HG03139 (cell line): ENCODE results near the gene IFT25.
"Not testable (repeated sequence)": the region's sequence is repeated elsewhere in the genome, so short reads cannot be mapped to it uniquely, and the experiment has no call there.

Source experiments
- ATAC-seq: cut with Tn5 transposase; IDR thresholded peaks from one replicate; pipeline ENCODE4 v1.9.1; 2021; ENCODE audit not compliant: unreplicated experiment

The IFT25 gene

GRCh38 chr1:53945433-53946251 is at the start of gene IFT25:
Gene IFT25 (minus strand): TSS chr1:53945699. CDS start chr1:53940082, 5,617 bp downstream.
- ATAC-seq, result peak; percentile 61

GRCh38 chr1:53994516-53994915 is 49.0 kb upstream of the IFT25 start:
- ATAC-seq, result not testable (repeated sequence)

GRCh38 chr1:53992085-53992874 is 46.8 kb upstream of the IFT25 start:
- no peak for ATAC-seq

GRCh38 chr1:53987880-53988279 is 42.4 kb upstream of the IFT25 start:
- no peak for ATAC-seq

- no peak for ATAC-seq
Measured at GRCh38 chr1:53986458-53986857, 41.0 kb upstream of the IFT25 start.

GRCh38 chr1:53984726-53985125 is 39.2 kb upstream of the IFT25 start:
- no peak for ATAC-seq

GRCh38 chr1:53982763-53983104 is 37.2 kb upstream of the IFT25 start:
- no peak for ATAC-seq

- ATAC-seq, result no peak
Measured at GRCh38 chr1:53982034-53982762, 36.7 kb upstream of the IFT25 start.

GRCh38 chr1:53981220-53981619 is 35.7 kb upstream of the IFT25 start:
- no peak for ATAC-seq

- no peak for ATAC-seq
Measured at GRCh38 chr1:53979712-53980450, 34.4 kb upstream of the IFT25 start.

GRCh38 chr1:53975861-53976260 is 30.4 kb upstream of the IFT25 start:
- ATAC-seq, result no peak

GRCh38 chr1:53971718-53972117 is 26.2 kb upstream of the IFT25 start:
- no peak for ATAC-seq

- not testable (repeated sequence) for ATAC-seq
Measured at GRCh38 chr1:53969323-53969722, 23.8 kb upstream of the IFT25 start.

GRCh38 chr1:53968125-53968513 is 22.6 kb upstream of the IFT25 start:
- ATAC-seq, result no peak

GRCh38 chr1:53967409-53968124 is 22.1 kb upstream of the IFT25 start:
- ATAC-seq, result no peak

- ATAC-seq, result no peak
Measured at GRCh38 chr1:53966794-53967193, 21.3 kb upstream of the IFT25 start.

- no peak for ATAC-seq
Measured at GRCh38 chr1:53964109-53964508, 18.6 kb upstream of the IFT25 start.

- ATAC-seq, result no peak
Measured at GRCh38 chr1:53963460-53963859, 18.0 kb upstream of the IFT25 start.

GRCh38 chr1:53962395-53962794 is 16.9 kb upstream of the IFT25 start:
- no peak for ATAC-seq

GRCh38 chr1:53959664-53960250 is 14.3 kb upstream of the IFT25 start:
- no peak for ATAC-seq
